Measurements from ENCODE around the gene ARF1. TPM values are rescaled to one million over a fixed set of nuclear protein-coding genes. Genes with fewer than 3 reads are reported as not detected.

The ARF1 gene
- total RNA-seq, 1 donor from 2014 or later = 240 TPM

- H3K27me3 ChIP-seq (ENCODE audit: control insufficient read depth, insufficient read depth, low read length) = peaks cover 12% of the 10 kb centered on the region
- H3K4me3 ChIP-seq (ENCODE audit: low read depth, low read length) = no peak overlapping the region
- H3K36me3 ChIP-seq (ENCODE audit: control insufficient read depth, insufficient read depth, low read length) = no peaks in the 10 kb centered on the region
- TF ChIP-seq CTCF (IDR thresholded peaks at IDR 0.05; ENCODE audit: insufficient read depth, low read length, severe bottlenecking) = no peak
- no peak for FAIRE-seq
- DNase-seq (ENCODE audit: low read depth) = no peak
These were observed 20.3 kb upstream of the ARF1 start for GRCh38 chr1:228062085-228062791.

- no peak for FAIRE-seq
- H3K27me3 ChIP-seq (ENCODE audit: control insufficient read depth, insufficient read depth, low read length) = peaks cover 13% of the 10 kb centered on the region
These were observed 19.7 kb upstream of the ARF1 start for GRCh38 chr1:228062812-228063211.

GRCh38 chr1:228063251-228064191 lies 19.0 kb upstream of the ARF1 start:
- Histone ChIP-seq H3K36me3 (ENCODE audit: control insufficient read depth, insufficient read depth, low read length) (no peaks in the 10 kb centered on the region), H3K27me3 (ENCODE audit: control insufficient read depth, insufficient read depth, low read length) (peaks cover 12% of the 10 kb centered on the region), H3K4me3 (ENCODE audit: low read depth, low read length) (no peak overlapping the region)
- no peak for DNase-seq (ENCODE audit: low read depth)
- no peak for TF ChIP-seq CTCF (IDR thresholded peaks at IDR 0.05; ENCODE audit: insufficient read depth, low read length, severe bottlenecking)
- FAIRE-seq = no peak

More at GRCh38 chr1:228062812-228063211, 19.7 kb upstream of the ARF1 start:
- Histone ChIP-seq H3K36me3 (ENCODE audit: control insufficient read depth, insufficient read depth, low read length) (no peaks in the 10 kb centered on the region), H3K4me3 (ENCODE audit: low read depth, low read length) (no peak overlapping the region)
- DNase-seq (ENCODE audit: low read depth) = no peak
- TF ChIP-seq CTCF (IDR thresholded peaks at IDR 0.05; ENCODE audit: insufficient read depth, low read length, severe bottlenecking) = peak; percentile 45

- H3K36me3 ChIP-seq (ENCODE audit: control insufficient read depth, insufficient read depth, low read length) = no peaks in the 10 kb centered on the region
These were observed 18.2 kb upstream of the ARF1 start for GRCh38 chr1:228064296-228064695.

More at GRCh38 chr1:228064296-228064695, 18.2 kb upstream of the ARF1 start:
- FAIRE-seq (no peak), DNase-seq (ENCODE audit: low read depth) (no peak)
- TF ChIP-seq CTCF (IDR thresholded peaks at IDR 0.05; ENCODE audit: insufficient read depth, low read length, severe bottlenecking) = no peak
- H3K4me3 ChIP-seq (ENCODE audit: low read depth, low read length) = no peak overlapping the region
- peaks cover 7% of the 10 kb centered on the region for H3K27me3 ChIP-seq (ENCODE audit: control insufficient read depth, insufficient read depth, low read length)

Data from bronchial epithelial cell (primary cell).